HG03457 (cell line): ENCODE results near the gene ZNF282.
A peak's percentile ranks its signal among the peaks of the same experiment; 100 is the strongest.
"Not testable (repeated sequence)": the region's sequence is repeated elsewhere in the genome, so short reads cannot be mapped to it uniquely, and the experiment has no call there.

ENCODE experiments used
- ATAC-seq: cut with Tn5 transposase; IDR thresholded peaks from one replicate; pipeline ENCODE4 v1.9.1; 2021; ENCODE audit warnings: moderate number of reproducible peaks; ENCODE audit not compliant: unreplicated experiment

The ZNF282 gene

DNA sequence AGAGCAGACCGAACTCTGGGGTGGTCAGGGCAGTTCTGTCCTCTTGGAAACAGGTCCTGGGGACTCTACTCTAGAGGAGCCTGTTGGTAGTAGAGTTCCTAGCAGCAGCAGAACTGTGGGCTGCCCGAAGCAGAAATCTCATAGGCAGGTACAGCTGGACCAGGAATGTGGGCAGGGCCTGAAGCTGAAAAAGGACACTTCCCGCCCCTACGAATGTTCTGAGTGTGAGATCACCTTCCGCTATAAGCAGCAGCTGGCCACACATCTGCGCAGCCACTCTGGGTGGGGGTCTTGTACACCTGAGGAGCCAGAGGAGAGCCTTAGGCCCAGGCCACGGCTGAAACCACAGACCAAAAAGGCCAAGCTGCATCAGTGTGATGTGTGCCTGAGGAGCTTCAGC, 58.3 kb downstream of the ZNF282 start:
- ATAC-seq: no peak

DNA sequence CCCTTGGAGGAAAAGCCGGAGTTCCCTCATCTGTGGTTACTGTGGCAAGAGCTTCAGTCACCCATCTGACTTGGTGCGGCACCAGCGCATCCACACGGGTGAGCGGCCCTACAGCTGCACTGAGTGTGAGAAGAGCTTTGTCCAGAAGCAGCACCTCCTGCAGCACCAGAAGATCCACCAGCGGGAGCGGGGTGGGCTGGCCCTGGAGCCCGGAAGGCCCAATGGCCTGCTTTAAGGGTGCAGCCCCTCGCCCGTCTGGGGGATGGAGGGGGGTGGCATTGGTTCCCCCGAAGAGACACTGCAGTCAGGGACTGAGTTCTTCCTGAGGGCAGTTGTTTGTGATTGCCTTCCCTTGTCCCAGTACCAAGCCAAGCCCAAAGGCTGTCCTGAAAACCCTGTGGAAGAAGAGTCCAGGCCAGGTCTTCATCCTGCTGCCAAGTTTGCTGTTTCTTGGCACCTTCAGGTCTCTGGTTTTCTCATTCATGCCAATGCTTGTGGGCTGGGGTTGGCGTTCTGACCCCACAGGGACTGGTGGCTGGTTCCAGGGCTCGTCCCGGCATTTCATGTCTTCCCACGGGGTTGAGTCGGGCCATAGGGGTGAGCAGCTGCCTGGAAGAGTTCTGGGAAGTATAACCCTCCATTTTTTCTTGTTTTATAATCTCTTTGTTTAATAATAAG, 59.0 kb downstream of the ZNF282 start:
- ATAC-seq: no peak

DNA sequence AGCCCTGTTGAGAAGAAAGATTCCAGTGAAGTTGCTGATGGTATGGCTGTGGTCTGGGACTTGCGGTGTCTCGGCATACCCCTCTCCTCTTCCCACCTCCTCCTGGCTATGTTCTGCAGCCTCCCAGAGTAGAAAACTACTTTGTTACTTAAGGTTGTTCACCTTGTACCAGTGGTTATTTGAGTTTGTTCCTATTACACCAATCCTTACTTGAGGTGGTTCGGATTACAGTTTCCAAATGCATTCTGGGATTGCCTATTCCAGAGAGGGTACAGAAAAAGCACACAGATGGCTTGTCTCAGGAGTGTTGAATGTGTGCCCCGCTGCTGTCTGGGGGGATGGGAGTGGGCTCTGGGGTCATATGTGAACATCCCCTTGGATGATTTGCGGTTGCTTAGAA, 59.8 kb downstream of the ZNF282 start:
- no peak for ATAC-seq

DNA sequence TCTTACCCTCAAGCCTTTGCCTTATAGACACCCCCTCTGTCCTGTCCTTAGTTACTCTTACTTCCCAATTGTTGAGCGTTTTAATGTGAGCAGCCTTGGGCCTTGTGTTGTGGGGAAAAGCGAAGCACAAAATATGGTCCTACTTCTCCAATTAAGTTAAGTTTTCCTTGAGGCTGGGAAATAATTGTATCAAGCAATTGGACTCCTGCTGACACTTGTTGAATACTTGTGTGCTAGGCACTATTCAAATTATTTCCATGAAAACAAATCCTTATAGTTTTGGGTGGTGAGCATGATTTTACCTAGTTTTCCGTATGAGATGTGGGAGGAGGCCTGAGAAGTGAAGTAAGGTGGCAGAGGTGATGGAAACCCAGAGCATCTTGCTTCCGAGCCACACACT, 61.2 kb downstream of the ZNF282 start:
- no peak for ATAC-seq

DNA sequence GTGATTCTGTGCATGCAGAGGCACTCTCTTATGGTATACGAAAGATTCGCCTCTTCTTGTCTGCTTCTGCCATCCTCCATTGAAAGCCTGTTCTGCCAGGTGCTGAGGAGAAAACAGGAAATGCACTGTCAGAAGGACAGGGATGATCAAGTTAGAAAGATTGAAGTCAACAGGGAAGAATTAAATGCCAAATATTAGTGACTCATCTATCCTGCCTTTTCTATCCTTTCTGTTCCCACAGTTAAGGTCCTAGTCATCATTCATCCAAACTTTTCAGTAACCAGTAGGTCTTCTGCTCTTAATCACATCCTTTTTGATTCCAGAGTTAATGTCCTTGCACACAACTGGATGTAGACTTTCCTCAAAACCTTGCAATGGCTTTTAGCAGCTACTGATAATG, 61.8 kb downstream of the ZNF282 start:
- ATAC-seq: no peak

DNA sequence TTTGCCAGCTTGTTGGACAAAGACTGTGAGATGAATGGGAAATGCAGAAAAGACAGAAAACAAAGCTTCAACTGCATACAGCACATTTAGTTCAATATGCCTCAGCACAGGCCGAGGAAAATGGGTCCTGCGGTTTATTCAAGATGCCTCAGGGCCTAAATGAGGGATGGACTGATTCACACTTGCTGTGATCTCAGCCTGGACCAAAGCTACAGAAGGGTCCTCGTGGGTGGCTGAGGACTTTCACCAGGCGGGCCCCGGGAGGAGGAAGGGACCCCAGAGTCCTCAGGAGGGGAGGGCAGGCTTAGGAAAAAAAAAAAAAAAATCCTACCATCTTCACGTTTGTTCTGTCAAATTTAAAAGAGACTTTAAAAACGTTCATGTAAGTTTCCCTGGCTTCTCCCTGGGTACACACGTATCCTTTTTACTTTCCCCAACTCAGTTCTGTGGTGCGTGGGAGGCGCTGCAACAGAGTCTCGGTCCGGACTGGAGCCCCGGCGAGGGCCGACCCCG, 66.0 kb downstream of the ZNF282 start:
- ATAC-seq: peak; percentile 3

DNA sequence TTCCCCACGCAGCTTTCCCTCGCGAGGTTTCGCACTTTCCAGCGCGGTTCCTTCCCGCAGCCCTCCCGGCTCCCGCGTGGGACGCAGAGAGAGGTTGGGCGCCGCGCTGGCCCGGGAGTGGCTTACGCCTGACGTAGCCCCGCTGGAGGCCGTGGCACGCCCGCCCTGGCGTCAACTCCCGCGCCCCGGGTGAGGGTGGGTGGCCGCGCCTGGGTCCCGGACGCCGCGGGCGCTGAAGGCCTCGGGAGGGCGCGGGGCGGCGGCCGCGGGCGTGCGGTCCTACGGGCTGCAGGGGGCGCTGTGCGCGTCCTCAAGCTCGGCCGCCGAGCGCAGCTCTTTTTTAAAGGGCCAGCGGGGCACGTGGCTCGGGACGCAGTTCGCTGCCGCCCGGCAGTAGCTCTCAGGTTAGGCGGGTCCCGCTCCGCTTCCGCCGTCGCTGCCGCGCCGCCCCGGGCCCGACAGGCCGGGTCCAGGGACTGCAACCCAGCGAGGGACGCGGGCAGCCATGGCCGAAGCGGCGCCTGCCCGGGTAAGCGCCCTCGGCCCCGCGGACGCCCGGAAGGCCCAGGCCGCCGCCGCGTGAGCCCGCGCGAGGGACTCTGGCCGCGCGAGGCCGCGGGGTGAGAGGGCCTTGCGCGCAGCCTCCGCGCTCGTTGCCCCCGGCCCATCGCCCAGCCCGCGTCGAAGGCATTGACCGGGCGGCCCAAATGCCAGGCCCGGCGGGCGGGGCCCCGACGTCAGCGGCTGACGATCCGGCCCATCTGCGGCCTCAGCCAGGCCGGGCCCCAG, 66.7 kb downstream of the ZNF282 start, which contains the start of gene ZNF783:
TSS of gene ZNF783 (plus strand) at position 368 of the 789 bp plus-strand sequence. CDS start at position 506, 138 bp downstream.
- peak; percentile 73 for ATAC-seq

DNA sequence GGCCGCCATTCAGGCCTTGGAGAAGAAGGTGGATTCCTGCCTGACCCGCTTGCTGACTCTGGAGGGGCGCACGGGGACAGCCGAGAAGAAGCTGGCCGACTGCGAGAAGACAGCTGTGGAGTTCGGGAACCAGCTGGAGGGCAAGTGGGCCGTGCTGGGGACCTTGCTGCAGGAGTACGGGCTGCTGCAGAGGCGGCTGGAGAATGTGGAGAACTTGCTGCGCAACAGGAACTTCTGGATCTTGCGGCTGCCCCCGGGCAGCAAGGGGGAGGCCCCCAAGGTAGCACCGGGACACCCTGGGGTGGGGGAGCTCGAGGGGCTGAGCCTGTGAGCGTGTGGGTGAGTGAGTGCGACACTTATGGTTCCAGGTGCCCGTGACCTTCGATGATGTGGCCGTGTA, 71.1 kb downstream of the ZNF282 start:
- no peak for ATAC-seq

DNA sequence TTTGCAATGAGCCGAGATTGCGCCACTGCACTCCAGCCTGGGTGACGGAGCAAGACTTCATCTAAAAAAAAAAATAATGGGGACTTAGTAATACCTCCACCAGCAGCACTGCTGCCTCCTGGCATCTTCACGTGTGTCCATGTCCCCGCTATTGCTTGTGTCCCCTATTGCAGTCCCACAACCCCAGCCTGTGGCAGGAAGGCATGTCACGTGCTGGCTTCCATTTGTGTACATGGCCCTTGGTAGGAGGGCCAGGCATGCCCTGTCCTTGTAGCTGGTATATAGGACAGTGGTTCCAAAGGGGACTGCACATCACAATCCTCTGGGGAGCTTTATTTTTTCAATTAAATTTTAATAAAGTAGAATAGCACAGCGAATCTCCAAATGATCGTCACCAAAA, 72.4 kb downstream of the ZNF282 start:
- no peak for ATAC-seq

DNA sequence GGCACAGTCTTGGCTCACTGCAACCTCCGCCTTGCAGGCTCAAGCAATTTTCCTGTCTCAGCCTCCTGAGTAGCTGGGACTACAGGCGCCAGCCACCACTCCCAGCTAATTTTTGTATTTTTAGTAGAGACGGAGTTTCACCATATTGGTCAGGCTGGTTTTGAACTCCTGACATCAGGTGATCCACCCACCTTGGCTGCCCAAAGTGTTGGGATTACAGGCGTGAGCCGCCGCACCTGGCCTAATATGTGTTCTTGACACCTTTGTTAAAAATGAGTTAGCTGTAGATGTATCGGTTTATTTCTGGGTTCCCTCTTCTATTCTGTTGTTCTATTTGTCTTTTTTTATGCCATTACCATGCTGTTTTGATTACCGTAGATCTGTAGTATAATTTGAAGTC, 79.1 kb downstream of the ZNF282 start:
- not testable (repeated sequence) for ATAC-seq
